Heart right ventricle (tissue), 16 donors: ENCODE measurements around the gene TRMT13. TPM values are rescaled to one million over a fixed set of nuclear protein-coding genes. Genes with fewer than 3 reads are reported as not detected.

Experiments
- ATAC-seq, 8 donors: fragments of 200-7000 bp; cut with Tn5 transposase; one replicate each; pipeline ENCODE4 v1.9.1; 2020; ENCODE audit warnings: mild to moderate bottlenecking in 8 of 8, moderate library complexity in 8 of 8, moderate number of reproducible peaks in 1 of 8
- DNase-seq, 2 donors: peaks; one replicate each; pipeline ENCODE4 v3.0.0-alpha.2; 2020
- H3K27ac ChIP-seq, 10 donors: fragments of 200-600 bp; sonication (generic) in 2 of 10; one replicate each; pipeline versions ENCODE4 v1.5.0 to v1.8.0; 2020 to 2022; ENCODE audit warnings: mild to moderate bottlenecking in 3 of 10
- H3K27me3 ChIP-seq, 7 donors: fragments of 200-600 bp; one replicate each; pipeline ENCODE4 v1.8.0; 2021 to 2022; ENCODE audit warnings: mild to moderate bottlenecking in 2 of 7
- H3K36me3 ChIP-seq, 9 donors: fragments of 200-600 bp; sonication (generic) in 1 of 9; one replicate each; pipeline versions ENCODE4 v1.5.0 to v1.8.0; 2020 to 2022; ENCODE audit warnings: mild to moderate bottlenecking in 2 of 9
- H3K4me1 ChIP-seq, 9 donors: fragments of 200-600 bp; sonication (generic) in 1 of 9; one replicate each; pipeline versions ENCODE4 v1.5.0 to v1.8.0; 2020 to 2022; ENCODE audit warnings: mild to moderate bottlenecking in 4 of 9
- H3K4me3 ChIP-seq, 10 donors: fragments of 200-600 bp; sonication (generic) in 2 of 10; one replicate each; pipeline versions ENCODE4 v1.5.0 to v1.8.0; 2020 to 2022; ENCODE audit warnings: mild to moderate bottlenecking in 7 of 10, moderate library complexity in 2 of 10
- H3K9me3 ChIP-seq, 11 donors: fragments of 200-600 bp in 10 of 11; sonication (generic) in 2 of 11; one replicate each; pipeline versions ENCODE4 v1.5.0 to v1.8.0; 2013 to 2022; ENCODE audit warnings: mild to moderate bottlenecking in 2 of 11, control low read depth in 1 of 11, moderate library complexity in 1 of 11
- WGBS, 2 donors: extraction: QIAGEN DNeasy Blood & Tissue Kit; methylation state at CpG; one replicate each; pipeline ENCODE4 v1.1.7; 2013; ENCODE audit warnings: inconsistent platforms in 1 of 2; 5-methylcytosine and 5-hydroxymethylcytosine counted together
- intact Hi-C, 10 donors: fragments of 100-400 bp; cut with DNase I; formaldehyde crosslinking; loops; one replicate each; pipeline versions ENCODE4 v1.11.1 to v1.14.2; 2022
- polyA plus RNA-seq, 2 donors: library from polyadenylated mRNA; stranded (reverse); fragments of 200-250 nt; gene quantifications; one replicate each; pipeline ENCODE4 v1.2.3, GENCODE V29; 2013
- total RNA-seq, 10 donors: library from RNA; stranded (reverse); fragmentation: NEBNext Ultra II Directional in 3 of 10; extraction: Animal tissue kit (Norgen Biotek cat#: 25700) in 3 of 10; gene quantifications; one replicate each; pipeline versions ENCODE4 v1.2.1 to v1.2.4, GENCODE V29; 2021 to 2023
- TF ChIP-seq, protein P1 (sequence below), 9 donors: fragments of 200-600 bp; sonication (generic) in 2 of 9; IDR thresholded peaks; one replicate each; pipeline versions ENCODE4 v1.5.0 to v1.8.0; 2021 to 2022; ENCODE audit warnings: antibody characterized with exemption in 9 of 9, mild to moderate bottlenecking in 5 of 9, moderate library complexity in 1 of 9
- donor health status: Arrhythmogenic right ventricular cardiomyopathy.
- donor health status: ischemic (EF 13 %, LVEDD 7.1; RV severe dilation, severe dysfunction).
- donor health status: healthy with polysubstance abuse.
- donor health status: DM: no; HTN: yes; CAD: no.
- donor health status: DM: no; HTN: no; CAD: no.
- donor health status: ischemic (EF 25% LVEDD 6.9; RV normal size, moderate dysfunction).
- donor health status: ischemic (EF 25% LVEDD 5.7; RV mildly dilated, moderate dysfunction).
- donor health status: healthy.
- donor health status: DM: yes; HTN: yes; CAD: no.
- donor health status: Ischemic cardiomyopathy.
- donor health status: ischemic (EF 35%, LVEDD 5.7; RV mildly dilated, moderate dysfunction).
- donor health status: nonischemic (EF 11% LVEDD 7.7; RV severe dilation, severe dysfunction).
- donor health status: DM: yes; HTN: yes; CAD: no.
- donor health status: PGD.
- donor health status: ischemic (EF 29% LVEDD 5.4; RV normal size, mild dysfunction).
- donor health status: nonischemic (EF 23%, LVEDD 6.1; RV moderate dilation, normal function).

The TRMT13 gene
- total and polyA plus RNA-seq, 12 donors, result 4.1 to 12.7 (median 5.5) TPM

DNA sequence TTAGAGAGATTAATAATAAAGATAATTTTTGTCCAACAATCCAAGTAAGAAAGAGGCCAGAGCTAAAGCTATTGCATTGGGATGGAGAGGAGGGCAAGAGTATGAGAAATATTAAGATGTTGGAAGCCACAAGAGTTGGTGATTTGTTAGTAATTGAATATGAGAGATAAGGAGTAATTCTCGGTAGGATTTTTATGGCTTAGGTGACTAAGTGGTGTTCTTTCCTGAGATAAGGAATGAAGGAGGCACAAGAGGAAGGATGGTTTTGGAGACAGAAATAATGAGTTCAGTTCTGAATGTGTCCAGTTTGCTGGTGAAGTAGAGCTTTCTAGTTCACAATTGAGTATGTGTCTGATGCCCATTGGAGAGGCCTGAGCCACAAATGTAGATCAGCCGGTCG lies 9.4 kb downstream of the TRMT13 start:
- no peaks in the 10 kb centered on the region for H3K27me3 ChIP-seq
- TF ChIP-seq, protein P1, sequence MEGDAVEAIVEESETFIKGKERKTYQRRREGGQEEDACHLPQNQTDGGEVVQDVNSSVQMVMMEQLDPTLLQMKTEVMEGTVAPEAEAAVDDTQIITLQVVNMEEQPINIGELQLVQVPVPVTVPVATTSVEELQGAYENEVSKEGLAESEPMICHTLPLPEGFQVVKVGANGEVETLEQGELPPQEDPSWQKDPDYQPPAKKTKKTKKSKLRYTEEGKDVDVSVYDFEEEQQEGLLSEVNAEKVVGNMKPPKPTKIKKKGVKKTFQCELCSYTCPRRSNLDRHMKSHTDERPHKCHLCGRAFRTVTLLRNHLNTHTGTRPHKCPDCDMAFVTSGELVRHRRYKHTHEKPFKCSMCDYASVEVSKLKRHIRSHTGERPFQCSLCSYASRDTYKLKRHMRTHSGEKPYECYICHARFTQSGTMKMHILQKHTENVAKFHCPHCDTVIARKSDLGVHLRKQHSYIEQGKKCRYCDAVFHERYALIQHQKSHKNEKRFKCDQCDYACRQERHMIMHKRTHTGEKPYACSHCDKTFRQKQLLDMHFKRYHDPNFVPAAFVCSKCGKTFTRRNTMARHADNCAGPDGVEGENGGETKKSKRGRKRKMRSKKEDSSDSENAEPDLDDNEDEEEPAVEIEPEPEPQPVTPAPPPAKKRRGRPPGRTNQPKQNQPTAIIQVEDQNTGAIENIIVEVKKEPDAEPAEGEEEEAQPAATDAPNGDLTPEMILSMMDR (IDR thresholded peaks at IDR 0.05), result no peak
- no peak for ATAC-seq
- no peak overlapping the region for H3K4me3 ChIP-seq
- H3K9me3 ChIP-seq, result no peaks in the 10 kb centered on the region
- intact Hi-C loops, result loop anchor here in 2 of 10 donors (5.0 to 10.0 kb wide), 2 partner anchors 258 to 315 kb away; no protein-coding TSS in a partner anchor
- peaks cover 0 to 4% (median 0%) of the 10 kb centered on the region in 9 donors for H3K4me1 ChIP-seq
- no peak overlapping the region for H3K27ac ChIP-seq
- DNase-seq, result no peak
- peaks cover 0 to 100% (median 76%) of the 10 kb centered on the region in 9 donors for H3K36me3 ChIP-seq
- 49 to 73% methylated on average over 3 of the region's 3 CpGs for WGBS, 2 donors

DNA sequence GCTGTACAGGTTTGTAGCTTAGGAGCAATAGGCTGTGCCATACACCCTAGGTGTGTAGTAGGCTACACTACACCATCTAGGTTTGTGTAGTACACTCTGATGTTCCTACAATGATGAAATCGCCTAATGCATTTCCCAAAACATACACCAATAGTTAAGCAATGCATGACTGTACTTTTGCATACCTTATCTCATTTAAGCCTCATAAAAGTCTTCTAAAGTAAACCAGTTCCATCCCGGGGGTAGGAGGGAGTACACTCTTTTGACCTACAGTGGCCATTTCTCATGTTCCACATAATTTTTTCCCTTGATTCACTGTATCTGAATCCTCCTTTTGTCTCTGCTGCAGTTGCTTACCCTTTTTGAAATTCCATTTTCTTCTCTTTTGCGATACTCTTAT lies 12.2 kb downstream of the TRMT13 start:
- H3K27me3 ChIP-seq, result no peaks in the 10 kb centered on the region
- no peak for DNase-seq
- WGBS, 2 donors, result 95 to 96% methylated on average over 3 of the region's 3 CpGs
- TF ChIP-seq, protein P1 (IDR thresholded peaks at IDR 0.05), result no peak
- no peak overlapping the region for H3K27ac ChIP-seq
- H3K36me3 ChIP-seq, result peaks cover 0 to 100% (median 79%) of the 10 kb centered on the region in 9 donors
- intact Hi-C loops, result loop anchor here in 1 of 10 donors (10.0 kb wide), 1 partner anchor 260 kb away; no protein-coding TSS in a partner anchor
- H3K4me1 ChIP-seq, result peaks cover 0 to 4% (median 0%) of the 10 kb centered on the region in 9 donors
- no peak for ATAC-seq
- no peaks in the 10 kb centered on the region for H3K9me3 ChIP-seq
- no peak overlapping the region for H3K4me3 ChIP-seq

DNA sequence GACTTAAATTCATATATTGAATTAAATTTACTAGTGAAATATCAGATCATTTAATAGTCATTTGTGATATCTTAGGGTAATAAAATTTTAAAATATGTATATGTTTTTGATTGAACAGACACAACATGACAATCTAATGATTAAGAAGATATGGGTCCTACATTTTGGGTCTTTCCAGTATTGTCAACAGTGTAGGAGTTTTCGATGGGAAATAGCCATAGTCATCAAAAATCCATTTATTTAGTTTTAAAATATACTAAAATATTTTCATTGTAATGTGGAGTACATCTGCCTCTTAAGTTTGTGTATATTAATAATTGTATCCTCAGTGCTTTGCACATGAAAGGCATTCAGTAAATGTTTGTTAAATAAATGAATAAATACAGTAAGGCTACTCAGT lies 14.0 kb downstream of the TRMT13 start:
- ATAC-seq (no peak), DNase-seq (no peak)
- Histone ChIP-seq H3K36me3 (peaks cover 0 to 100% (median 65%) of the 10 kb centered on the region in 9 donors), H3K27me3 (no peaks in the 10 kb centered on the region), H3K9me3 (no peaks in the 10 kb centered on the region), H3K4me1 (peaks cover 0 to 4% (median 0%) of the 10 kb centered on the region in 9 donors), H3K4me3 (no peak overlapping the region), H3K27ac (no peak overlapping the region)
- intact Hi-C loops, result loop anchor here in 1 of 10 donors (10.0 kb wide), 1 partner anchor 262 kb away; no protein-coding TSS in a partner anchor
- 96 to 97% methylated on average over 1 of the region's 1 CpG for WGBS, 2 donors
- TF ChIP-seq, protein P1 (IDR thresholded peaks at IDR 0.05), result no peak

DNA sequence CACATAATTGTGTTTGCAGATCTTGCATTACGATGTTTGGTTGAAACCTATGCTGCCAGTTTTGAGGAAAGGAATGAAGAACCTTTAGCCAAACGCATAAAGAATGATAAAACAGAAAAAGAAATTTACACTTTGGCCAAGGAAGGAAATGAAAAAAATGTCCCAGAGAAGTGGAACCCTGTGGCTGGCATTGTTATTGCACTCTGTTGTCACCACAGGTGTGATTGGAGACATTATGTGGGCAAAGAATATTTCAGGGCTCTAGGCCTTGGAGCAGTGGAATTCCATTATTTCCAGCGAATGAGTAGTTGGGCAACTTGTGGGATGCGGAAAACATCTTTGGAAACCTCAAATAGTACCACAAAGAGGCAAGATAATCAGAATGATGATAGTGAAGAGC lies 14.9 kb downstream of the TRMT13 start:
- no peaks in the 10 kb centered on the region for H3K4me1 ChIP-seq
- no peaks in the 10 kb centered on the region for H3K27me3 ChIP-seq
- H3K4me3 ChIP-seq, result no peak overlapping the region
- no peak overlapping the region for H3K27ac ChIP-seq
- no peaks in the 10 kb centered on the region for H3K9me3 ChIP-seq
- intact Hi-C loops, result loop anchor here in 1 of 10 donors (10.0 kb wide), 1 partner anchor 263 kb away; no protein-coding TSS in a partner anchor
- TF ChIP-seq, protein P1 (IDR thresholded peaks at IDR 0.05), result no peak
- 87 to 89% methylated on average over 4 of the region's 4 CpGs for WGBS, 2 donors
- peaks cover 0 to 100% (median 61%) of the 10 kb centered on the region in 9 donors for H3K36me3 ChIP-seq
- DNase-seq (no peak), ATAC-seq (no peak)
